Body of pancreas (tissue), 4 donors: ENCODE results near the gene LGALS1. TPM values are rescaled to one million over a fixed set of nuclear protein-coding genes. Genes with fewer than 3 reads are reported as not detected.
"Not testable (repeated sequence)": the region's sequence is repeated elsewhere in the genome, so short reads cannot be mapped to it uniquely, and the experiment has no call there.

Experiments used
- ATAC-seq: fragments of 150-250 bp; one replicate; pipeline ENCODE4 v1.9.1; 2016
- DNase-seq, 4 donors: peaks; one replicate each; pipeline ENCODE4 v3.0.0-alpha.2; 2019
- H3K27ac ChIP-seq, 4 donors: fragments of 200-600 bp; sonication (generic); 1 replicate in 3 of 4; 2 replicates in 1 of 4; pipeline versions ENCODE4 v1.5.1 to v1.6.1; 2016 to 2019; ENCODE audit warnings: mild to moderate bottlenecking in 1 of 4, mixed read lengths in 1 of 4, moderate library complexity in 1 of 4
- H3K27me3 ChIP-seq, 2 donors: fragments of 200-600 bp; sonication (generic); one replicate each; pipeline ENCODE4 v1.6.0; 2016; ENCODE audit warnings: mild to moderate bottlenecking in 1 of 2
- H3K36me3 ChIP-seq, 2 donors: fragments of 200-600 bp; sonication (generic); replicated peaks in 1 of 2; 2 replicates each; pipeline ENCODE4 v1.5.1; 2016; ENCODE audit warnings: low read depth in 2 of 2; ENCODE audit not compliant: insufficient read depth in 1 of 2
- H3K4me1 ChIP-seq: fragments of 200-600 bp; sonication (generic); one replicate; pipeline ENCODE4 v1.6.0; 2016
- H3K4me3 ChIP-seq, 2 donors: fragments of 200-600 bp; sonication (generic); 1 replicate in 1 of 2; 2 replicates in 1 of 2; pipeline ENCODE4 v1.5.1; 2016 to 2019
- H3K9me3 ChIP-seq, 3 donors: fragments of 200-600 bp; sonication (generic); 1 replicate in 2 of 3; 2 replicates in 1 of 3; pipeline ENCODE4 v1.5.1; 2016
- CTCF ChIP-seq, 7 experiments: fragments of 450-650 bp in 4 of 7; fragments of 200-600 bp in 3 of 7; sonication (generic) in 3 of 7; IDR thresholded peaks; one replicate each; pipeline ENCODE4 v1.5.1; 2016 to 2019; ENCODE audit warnings: antibody characterized with exemption in 7 of 7
- POLR2A ChIP-seq, 3 donors: fragments of 450-650 bp; IDR thresholded peaks; one replicate each; pipeline ENCODE4 v1.6.1; 2016; ENCODE audit warnings: antibody characterized with exemption in 3 of 3, mild to moderate bottlenecking in 2 of 3
- WGBS, 2 donors: methylation state at CpG; one replicate each; pipeline ENCODE4 v1.1.5; 2017; 5-methylcytosine and 5-hydroxymethylcytosine counted together
- intact Hi-C: fragments of 100-400 bp; cut with DNase I; formaldehyde crosslinking; loops from one replicate; pipeline ENCODE4 v1.15.1; 2023
- total RNA-seq, 2 donors: library from RNA; depleted of rRNA; stranded (reverse); fragments of >200 nt; gene quantifications; one replicate each; pipeline ENCODE4 v1.1.0, GENCODE V29; 2016

The LGALS1 gene
- total RNA-seq, 2 donors from 2014 or later, result 90.3 to 325 TPM

GRCh38 chr22:37692627-37693285 lies 17.3 kb downstream of the LGALS1 start:
- TF ChIP-seq CTCF (IDR thresholded peaks at IDR 0.05) (no peak), POLR2A (IDR thresholded peaks at IDR 0.05) (no peak)
- 88 to 100% methylated on average over 1 to 14 of the region's 15 CpGs for WGBS, 2 donors
- no peaks in the 10 kb centered on the region for H3K9me3 ChIP-seq
- no peak overlapping the region for H3K27ac ChIP-seq
- peaks cover 5 to 19% of the 10 kb centered on the region in 2 donors for H3K36me3 ChIP-seq
- peaks cover 14% of the 10 kb centered on the region for H3K4me1 ChIP-seq
- intact Hi-C loops, result loop anchor here (10.0 kb wide), 1 partner anchor 158 kb away; no protein-coding TSS in a partner anchor
- no peaks in the 10 kb centered on the region for H3K27me3 ChIP-seq
- DNase-seq (no peak), ATAC-seq (no peak)
- H3K4me3 ChIP-seq, result no peak overlapping the region

GRCh38 chr22:37694131-37694530 lies 18.7 kb downstream of the LGALS1 start:
- not testable (repeated sequence) for DNase-seq, H3K27ac ChIP-seq, H3K9me3 ChIP-seq, H3K27me3 ChIP-seq, H3K4me3 ChIP-seq, ATAC-seq
- 96 to 97% methylated on average over 7 of the region's 7 CpGs for WGBS, 2 donors
- peaks cover 14% of the 10 kb centered on the region for H3K4me1 ChIP-seq
- intact Hi-C loops, result loop anchor here (10.0 kb wide), 1 partner anchor 159 kb away; no protein-coding TSS in a partner anchor
- peaks cover 5 to 16% of the 10 kb centered on the region in 2 donors for H3K36me3 ChIP-seq

- H3K4me1 ChIP-seq, result peaks cover 14% of the 10 kb centered on the region
- ATAC-seq, H3K36me3 ChIP-seq, H3K4me3 ChIP-seq, H3K27me3 ChIP-seq, DNase-seq, H3K9me3 ChIP-seq: not testable (repeated sequence)
- 21 to 31% methylated on average over 13 of the region's 13 CpGs for WGBS, 2 donors
- H3K27ac ChIP-seq, result peak overlapping the region in 1 of 4 donors; percentile 49
- intact Hi-C loops, result loop anchor here (10.0 kb wide), 1 partner anchor 161 kb away; no protein-coding TSS in a partner anchor
Measured at GRCh38 chr22:37696260-37696656, 20.8 kb downstream of the LGALS1 start.

GRCh38 chr22:37696657-37697537 lies 21.5 kb downstream of the LGALS1 start, which contains the start of gene TRIOBP:
Gene TRIOBP, plus strand, starts transcription at chr22:37697048. Its CDS starts 4,318 bp downstream, at chr22:37701366.
- Histone ChIP-seq H3K4me3 (no peak within 1 kb of the TSS), H3K36me3 (peaks cover 0 to 4% of the 10 kb centered on the region in 2 donors), H3K27ac (peak within 1 kb of the TSS in 1 of 4 donors; percentile 49), H3K27me3 (no peaks in the 10 kb centered on the region), H3K9me3 (no peaks in the 10 kb centered on the region), H3K4me1 (peaks cover 14% of the 10 kb centered on the region)
- no peak for TF ChIP-seq POLR2A (IDR thresholded peaks at IDR 0.05)
- peak in 6 of 7 experiments; percentile 11 to 70 (median 60) for TF ChIP-seq CTCF (IDR thresholded peaks at IDR 0.05)
- DNase-seq (peak; percentile 91 to 98 (median 96)), ATAC-seq (peak; percentile 99)
- intact Hi-C loops, result loop anchor here (10.0 kb wide), 1 partner anchor 162 kb away; no protein-coding TSS in a partner anchor
- WGBS, 2 donors, result 19 to 24% methylated on average over 18 to 39 of the region's 39 CpGs

GRCh38 chr22:37697538-37697835 lies 22.1 kb downstream of the LGALS1 start:
- Histone ChIP-seq H3K27me3 (no peaks in the 10 kb centered on the region), H3K4me1 (peaks cover 14% of the 10 kb centered on the region), H3K27ac (no peak overlapping the region), H3K4me3 (no peak overlapping the region), H3K36me3 (no peaks in the 10 kb centered on the region), H3K9me3 (no peaks in the 10 kb centered on the region)
- DNase-seq (no peak), ATAC-seq (no peak)
- WGBS, 2 donors, result 17% methylated on average over 2 of the region's 3 CpGs; no CpG with 5 or more reads in 1 of the 2 donors
- intact Hi-C loops, result loop anchor here (10.0 kb wide), 1 partner anchor 163 kb away; no protein-coding TSS in a partner anchor
- TF ChIP-seq CTCF (IDR thresholded peaks at IDR 0.05) (no peak), POLR2A (IDR thresholded peaks at IDR 0.05) (no peak)
